Measurements from ENCODE around the gene SLC4A1. TPM values are rescaled to one million over a fixed set of nuclear protein-coding genes. Genes with fewer than 3 reads are reported as not detected.

SLC4A1 gene
- total and polyA plus RNA-seq, 2 experiments from 2014 or later = not detected

DNA sequence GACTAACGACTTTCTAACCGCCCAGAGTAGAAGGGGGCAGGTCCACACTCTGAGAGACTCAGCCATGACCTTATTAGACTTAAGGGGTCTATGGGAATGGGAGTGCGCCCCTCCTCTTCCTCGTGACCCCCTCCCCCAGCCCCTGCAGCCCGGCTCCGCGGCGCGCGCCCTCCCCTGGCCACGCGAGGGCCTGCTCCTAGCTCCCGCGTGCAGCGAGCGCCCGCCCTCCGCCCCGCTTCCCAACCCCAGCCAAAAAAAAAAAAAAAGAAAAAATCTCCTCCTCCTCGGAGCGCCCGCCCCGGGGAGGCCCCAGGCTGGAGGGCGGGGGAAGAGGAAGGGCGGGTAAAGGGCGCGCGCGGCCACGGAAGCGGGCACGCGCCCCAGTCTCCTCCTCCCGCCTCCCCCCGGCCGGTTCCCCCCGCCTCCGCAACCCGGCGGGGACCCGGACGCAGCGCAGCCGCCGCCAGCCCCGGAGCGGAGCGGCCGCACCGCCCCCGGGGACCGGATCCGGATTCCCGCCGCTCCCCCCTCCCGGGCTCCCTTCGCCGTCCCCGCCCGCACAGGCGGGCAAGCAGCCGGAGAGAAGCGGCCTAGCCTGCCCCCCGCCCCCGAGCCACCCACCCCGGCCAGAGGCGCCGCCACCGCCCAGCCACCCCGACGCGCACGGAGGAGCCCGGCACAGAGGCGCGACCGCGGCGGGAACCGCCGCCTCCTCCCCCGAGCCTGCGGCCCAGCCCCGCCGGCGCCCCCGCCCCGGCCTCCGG lies 49.4 kb downstream of the SLC4A1 start:
- peak overlapping the region; percentile 96 for H3K4me3 ChIP-seq
- peaks cover 8% of the 10 kb centered on the region; the same call in 1 of the 2 replicates for H3K27me3 ChIP-seq (ENCODE audit: insufficient read depth)
- TF ChIP-seq, protein P1, sequence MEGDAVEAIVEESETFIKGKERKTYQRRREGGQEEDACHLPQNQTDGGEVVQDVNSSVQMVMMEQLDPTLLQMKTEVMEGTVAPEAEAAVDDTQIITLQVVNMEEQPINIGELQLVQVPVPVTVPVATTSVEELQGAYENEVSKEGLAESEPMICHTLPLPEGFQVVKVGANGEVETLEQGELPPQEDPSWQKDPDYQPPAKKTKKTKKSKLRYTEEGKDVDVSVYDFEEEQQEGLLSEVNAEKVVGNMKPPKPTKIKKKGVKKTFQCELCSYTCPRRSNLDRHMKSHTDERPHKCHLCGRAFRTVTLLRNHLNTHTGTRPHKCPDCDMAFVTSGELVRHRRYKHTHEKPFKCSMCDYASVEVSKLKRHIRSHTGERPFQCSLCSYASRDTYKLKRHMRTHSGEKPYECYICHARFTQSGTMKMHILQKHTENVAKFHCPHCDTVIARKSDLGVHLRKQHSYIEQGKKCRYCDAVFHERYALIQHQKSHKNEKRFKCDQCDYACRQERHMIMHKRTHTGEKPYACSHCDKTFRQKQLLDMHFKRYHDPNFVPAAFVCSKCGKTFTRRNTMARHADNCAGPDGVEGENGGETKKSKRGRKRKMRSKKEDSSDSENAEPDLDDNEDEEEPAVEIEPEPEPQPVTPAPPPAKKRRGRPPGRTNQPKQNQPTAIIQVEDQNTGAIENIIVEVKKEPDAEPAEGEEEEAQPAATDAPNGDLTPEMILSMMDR (conservative IDR thresholded peaks at IDR 0.05; ENCODE audit: low read depth in 2 of 2) = peak; percentile 36 to 55; a peak in 3 of 4 replicates
- TF ChIP-seq EZH2 (IDR thresholded peaks at IDR 0.05; ENCODE audit: low read depth, unreplicated experiment) (no peak), EZH2phosphoT487 (IDR thresholded peaks at IDR 0.05; ENCODE audit: unreplicated experiment) (no peak), POLR2AphosphoS5 (IDR thresholded peaks at IDR 0.05; ENCODE audit: low read depth) (no peak), NANOG (IDR thresholded peaks at IDR 0.05; ENCODE audit: borderline replicate concordance) (no peak)
- TF ChIP-seq, protein P2, sequence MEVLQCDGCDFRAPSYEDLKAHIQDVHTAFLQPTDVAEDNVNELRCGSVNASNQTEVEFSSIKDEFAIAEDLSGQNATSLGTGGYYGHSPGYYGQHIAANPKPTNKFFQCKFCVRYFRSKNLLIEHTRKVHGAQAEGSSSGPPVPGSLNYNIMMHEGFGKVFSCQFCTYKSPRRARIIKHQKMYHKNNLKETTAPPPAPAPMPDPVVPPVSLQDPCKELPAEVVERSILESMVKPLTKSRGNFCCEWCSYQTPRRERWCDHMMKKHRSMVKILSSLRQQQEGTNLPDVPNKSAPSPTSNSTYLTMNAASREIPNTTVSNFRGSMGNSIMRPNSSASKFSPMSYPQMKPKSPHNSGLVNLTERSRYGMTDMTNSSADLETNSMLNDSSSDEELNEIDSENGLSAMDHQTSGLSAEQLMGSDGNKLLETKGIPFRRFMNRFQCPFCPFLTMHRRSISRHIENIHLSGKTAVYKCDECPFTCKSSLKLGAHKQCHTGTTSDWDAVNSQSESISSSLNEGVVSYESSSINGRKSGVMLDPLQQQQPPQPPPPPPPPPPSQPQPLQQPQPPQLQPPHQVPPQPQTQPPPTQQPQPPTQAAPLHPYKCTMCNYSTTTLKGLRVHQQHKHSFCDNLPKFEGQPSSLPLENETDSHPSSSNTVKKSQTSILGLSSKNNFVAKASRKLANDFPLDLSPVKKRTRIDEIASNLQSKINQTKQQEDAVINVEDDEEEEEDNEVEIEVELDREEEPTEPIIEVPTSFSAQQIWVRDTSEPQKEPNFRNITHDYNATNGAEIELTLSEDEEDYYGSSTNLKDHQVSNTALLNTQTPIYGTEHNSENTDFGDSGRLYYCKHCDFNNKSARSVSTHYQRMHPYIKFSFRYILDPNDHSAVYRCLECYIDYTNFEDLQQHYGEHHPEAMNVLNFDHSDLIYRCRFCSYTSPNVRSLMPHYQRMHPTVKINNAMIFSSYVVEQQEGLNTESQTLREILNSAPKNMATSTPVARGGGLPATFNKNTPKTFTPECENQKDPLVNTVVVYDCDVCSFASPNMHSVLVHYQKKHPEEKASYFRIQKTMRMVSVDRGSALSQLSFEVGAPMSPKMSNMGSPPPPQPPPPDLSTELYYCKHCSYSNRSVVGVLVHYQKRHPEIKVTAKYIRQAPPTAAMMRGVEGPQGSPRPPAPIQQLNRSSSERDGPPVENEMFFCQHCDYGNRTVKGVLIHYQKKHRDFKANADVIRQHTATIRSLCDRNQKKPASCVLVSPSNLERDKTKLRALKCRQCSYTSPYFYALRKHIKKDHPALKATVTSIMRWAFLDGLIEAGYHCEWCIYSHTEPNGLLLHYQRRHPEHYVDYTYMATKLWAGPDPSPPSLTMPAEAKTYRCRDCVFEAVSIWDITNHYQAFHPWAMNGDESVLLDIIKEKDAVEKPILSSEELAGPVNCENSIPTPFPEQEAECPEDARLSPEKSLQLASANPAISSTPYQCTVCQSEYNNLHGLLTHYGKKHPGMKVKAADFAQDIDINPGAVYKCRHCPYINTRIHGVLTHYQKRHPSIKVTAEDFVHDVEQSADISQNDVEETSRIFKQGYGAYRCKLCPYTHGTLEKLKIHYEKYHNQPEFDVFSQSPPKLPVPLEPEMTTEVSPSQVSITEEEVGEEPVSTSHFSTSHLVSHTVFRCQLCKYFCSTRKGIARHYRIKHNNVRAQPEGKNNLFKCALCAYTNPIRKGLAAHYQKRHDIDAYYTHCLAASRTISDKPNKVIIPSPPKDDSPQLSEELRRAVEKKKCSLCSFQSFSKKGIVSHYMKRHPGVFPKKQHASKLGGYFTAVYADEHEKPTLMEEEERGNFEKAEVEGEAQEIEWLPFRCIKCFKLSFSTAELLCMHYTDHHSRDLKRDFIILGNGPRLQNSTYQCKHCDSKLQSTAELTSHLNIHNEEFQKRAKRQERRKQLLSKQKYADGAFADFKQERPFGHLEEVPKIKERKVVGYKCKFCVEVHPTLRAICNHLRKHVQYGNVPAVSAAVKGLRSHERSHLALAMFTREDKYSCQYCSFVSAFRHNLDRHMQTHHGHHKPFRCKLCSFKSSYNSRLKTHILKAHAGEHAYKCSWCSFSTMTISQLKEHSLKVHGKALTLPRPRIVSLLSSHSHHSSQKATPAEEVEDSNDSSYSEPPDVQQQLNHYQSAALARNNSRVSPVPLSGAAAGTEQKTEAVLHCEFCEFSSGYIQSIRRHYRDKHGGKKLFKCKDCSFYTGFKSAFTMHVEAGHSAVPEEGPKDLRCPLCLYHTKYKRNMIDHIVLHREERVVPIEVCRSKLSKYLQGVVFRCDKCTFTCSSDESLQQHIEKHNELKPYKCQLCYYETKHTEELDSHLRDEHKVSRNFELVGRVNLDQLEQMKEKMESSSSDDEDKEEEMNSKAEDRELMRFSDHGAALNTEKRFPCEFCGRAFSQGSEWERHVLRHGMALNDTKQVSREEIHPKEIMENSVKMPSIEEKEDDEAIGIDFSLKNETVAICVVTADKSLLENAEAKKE (CRISPR knock-in tag; IDR thresholded peaks at IDR 0.05) = no peak
- TF ChIP-seq, protein P3, sequence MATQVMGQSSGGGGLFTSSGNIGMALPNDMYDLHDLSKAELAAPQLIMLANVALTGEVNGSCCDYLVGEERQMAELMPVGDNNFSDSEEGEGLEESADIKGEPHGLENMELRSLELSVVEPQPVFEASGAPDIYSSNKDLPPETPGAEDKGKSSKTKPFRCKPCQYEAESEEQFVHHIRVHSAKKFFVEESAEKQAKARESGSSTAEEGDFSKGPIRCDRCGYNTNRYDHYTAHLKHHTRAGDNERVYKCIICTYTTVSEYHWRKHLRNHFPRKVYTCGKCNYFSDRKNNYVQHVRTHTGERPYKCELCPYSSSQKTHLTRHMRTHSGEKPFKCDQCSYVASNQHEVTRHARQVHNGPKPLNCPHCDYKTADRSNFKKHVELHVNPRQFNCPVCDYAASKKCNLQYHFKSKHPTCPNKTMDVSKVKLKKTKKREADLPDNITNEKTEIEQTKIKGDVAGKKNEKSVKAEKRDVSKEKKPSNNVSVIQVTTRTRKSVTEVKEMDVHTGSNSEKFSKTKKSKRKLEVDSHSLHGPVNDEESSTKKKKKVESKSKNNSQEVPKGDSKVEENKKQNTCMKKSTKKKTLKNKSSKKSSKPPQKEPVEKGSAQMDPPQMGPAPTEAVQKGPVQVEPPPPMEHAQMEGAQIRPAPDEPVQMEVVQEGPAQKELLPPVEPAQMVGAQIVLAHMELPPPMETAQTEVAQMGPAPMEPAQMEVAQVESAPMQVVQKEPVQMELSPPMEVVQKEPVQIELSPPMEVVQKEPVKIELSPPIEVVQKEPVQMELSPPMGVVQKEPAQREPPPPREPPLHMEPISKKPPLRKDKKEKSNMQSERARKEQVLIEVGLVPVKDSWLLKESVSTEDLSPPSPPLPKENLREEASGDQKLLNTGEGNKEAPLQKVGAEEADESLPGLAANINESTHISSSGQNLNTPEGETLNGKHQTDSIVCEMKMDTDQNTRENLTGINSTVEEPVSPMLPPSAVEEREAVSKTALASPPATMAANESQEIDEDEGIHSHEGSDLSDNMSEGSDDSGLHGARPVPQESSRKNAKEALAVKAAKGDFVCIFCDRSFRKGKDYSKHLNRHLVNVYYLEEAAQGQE (IDR thresholded peaks at IDR 0.05; ENCODE audit: unreplicated experiment) = no peak
- H3K27ac ChIP-seq (ENCODE audit: low read depth) = peak overlapping the region; percentile 90
- peaks cover 15% of the 10 kb centered on the region for H3K36me3 ChIP-seq (ENCODE audit: insufficient read depth)
- ATAC-seq = peak; percentile 16
- peaks cover 22% of the 10 kb centered on the region for H3F3A ChIP-seq (replicated peaks; ENCODE audit: low read depth)
- Mint-ChIP-seq H3K4me3 (peak overlapping the region; percentile 74), H3K27me3 (ENCODE audit: insufficient read depth, low read depth, poor library complexity) (peaks cover 19% of the 10 kb centered on the region), H3K4me1 (peaks cover 21% of the 10 kb centered on the region), H3K9me3 (no peaks in the 10 kb centered on the region), H3K27ac (peak overlapping the region; percentile 57), H3K36me3 (ENCODE audit: low read depth) (peaks cover 44% of the 10 kb centered on the region)
- H2AFZ ChIP-seq = no peak overlapping the region
- peaks cover 29% of the 10 kb centered on the region for H3K79me2 ChIP-seq (replicated peaks; ENCODE audit: insufficient read depth)
- H3K4me2 ChIP-seq = peak overlapping the region; percentile 97
- no peaks in the 10 kb centered on the region; the same call in none of the 2 replicates for H4K20me1 ChIP-seq (replicated peaks; ENCODE audit: insufficient read depth)
- peaks cover 13% of the 10 kb centered on the region for H3K4me1 ChIP-seq (ENCODE audit: insufficient read depth)
- peak; percentile 84 for DNase-seq (ENCODE audit: low spot score)
- no peaks in the 10 kb centered on the region for H3K9me2 ChIP-seq (ENCODE audit: insufficient read depth)

Measured in GM23338 (cell line).